ENCODE results near the gene MEFV.
A peak's percentile ranks its signal among the peaks of the same experiment; 100 is the strongest.
"Not testable (repeated sequence)": the region's sequence is repeated elsewhere in the genome, so short reads cannot be mapped to it uniquely, and the experiment has no call there.

MEFV gene

GRCh38 chr16:3256146-3256865 is at the start of gene MEFV:
MEFV (minus strand) TSS chr16:3256633; CDS start chr16:3256587, 46 bp downstream.
- DNase-seq (ENCODE audit: low read depth in 3 of 3): no peak

GRCh38 chr16:3306078-3306477 is 49.6 kb upstream of the MEFV start:
- no peak for DNase-seq (ENCODE audit: low read depth in 3 of 3)

- DNase-seq (ENCODE audit: low read depth in 3 of 3): peak; percentile 62 to 65 (median 63)
Observed at GRCh38 chr16:3305109-3306068, 49.0 kb upstream of the MEFV start, which contains the start of the genes TIGD7 and ZNF75A. TIGD7 (minus strand) TSS chr16:3305430; CDS start chr16:3300614, 4,816 bp downstream. ZNF75A (plus strand) TSS chr16:3305497; CDS start chr16:3308429, 2,932 bp downstream.

- no peak for DNase-seq (ENCODE audit: low read depth in 3 of 3)
Observed at GRCh38 chr16:3304370-3304769, 47.9 kb upstream of the MEFV start.

- no peak for DNase-seq (ENCODE audit: low read depth in 3 of 3)
Observed at GRCh38 chr16:3295783-3296182, 39.4 kb upstream of the MEFV start.

- no peak for DNase-seq (ENCODE audit: low read depth in 3 of 3)
Observed at GRCh38 chr16:3295209-3295608, 38.8 kb upstream of the MEFV start.

GRCh38 chr16:3292604-3293003 is 36.2 kb upstream of the MEFV start:
- no peak for DNase-seq (ENCODE audit: low read depth in 3 of 3)

- DNase-seq (ENCODE audit: low read depth in 3 of 3): no peak
Observed at GRCh38 chr16:3289998-3290673, 33.7 kb upstream of the MEFV start.

- DNase-seq (ENCODE audit: low read depth in 3 of 3): no peak
Observed at GRCh38 chr16:3285131-3285530, 28.7 kb upstream of the MEFV start.

GRCh38 chr16:3283543-3284447 is 27.4 kb upstream of the MEFV start:
- DNase-seq (ENCODE audit: low read depth in 3 of 3): no peak

GRCh38 chr16:3282730-3283542 is 26.5 kb upstream of the MEFV start, which contains the start of gene ZNF263:
ZNF263 (plus strand) TSS chr16:3283491; CDS start chr16:3283819, 328 bp downstream.
- DNase-seq (ENCODE audit: low read depth in 3 of 3): peak; percentile 81 to 89 (median 89)

GRCh38 chr16:3282103-3282729 is 25.8 kb upstream of the MEFV start:
- no peak for DNase-seq (ENCODE audit: low read depth in 3 of 3)

GRCh38 chr16:3281222-3281820 is 24.9 kb upstream of the MEFV start:
- no peak for DNase-seq (ENCODE audit: low read depth in 3 of 3)

GRCh38 chr16:3276679-3277078 is 20.2 kb upstream of the MEFV start:
- no peak for DNase-seq (ENCODE audit: low read depth in 3 of 3)

GRCh38 chr16:3274947-3275346 is 18.5 kb upstream of the MEFV start:
- DNase-seq (ENCODE audit: low read depth in 3 of 3): no peak

- DNase-seq (ENCODE audit: low read depth in 3 of 3): no peak
Observed at GRCh38 chr16:3274490-3274889, 18.1 kb upstream of the MEFV start.

GRCh38 chr16:3271281-3271680 is 14.8 kb upstream of the MEFV start:
- not testable (repeated sequence) for DNase-seq (ENCODE audit: low read depth in 3 of 3)

- DNase-seq (ENCODE audit: low read depth in 3 of 3): not testable (repeated sequence)
Observed at GRCh38 chr16:3270718-3271117, 14.3 kb upstream of the MEFV start.

GRCh38 chr16:3268294-3268693 is 11.9 kb upstream of the MEFV start:
- no peak for DNase-seq (ENCODE audit: low read depth in 3 of 3)
